ENCODE results near the gene CCDC188. TPM values are rescaled to one million over a fixed set of nuclear protein-coding genes. Genes with fewer than 3 reads are reported as not detected.

Gene CCDC188
- total RNA-seq, 1 experiment from 2014 or later = not detected

GRCh38 chr22:20153945-20154344, 3.1 kb upstream of the CCDC188 start:
- Histone ChIP-seq H3K4me1 (ENCODE audit: control insufficient read depth, insufficient read depth, low read length) (no peaks in the 10 kb centered on the region), H3K9me3 (ENCODE audit: control insufficient read depth, insufficient read depth, low read depth, low read length) (no peaks in the 10 kb centered on the region), H3K27me3 (ENCODE audit: control insufficient read depth, insufficient read depth, low read length) (no peaks in the 10 kb centered on the region), H3K27ac (ENCODE audit: low read length) (no peak overlapping the region), H3K36me3 (ENCODE audit: control insufficient read depth, insufficient read depth, low read length) (no peaks in the 10 kb centered on the region), H3K4me3 (ENCODE audit: low read depth in 2 of 2, low read length in 2 of 2) (no peak overlapping the region)
- CTCF ChIA-PET = no interaction called here
- ATAC-seq (no peak), DNase-seq (ENCODE audit: low read depth, low spot score) (no peak)
- intact Hi-C loops (cut with micrococcal nuclease; ENCODE audit: unreplicated experiment) = no loop called here
- no TSS peak for BruUV-seq (replicated peaks)
- no peak for TF ChIP-seq SIN3A (IDR thresholded peaks at IDR 0.05; ENCODE audit: borderline replicate concordance, insufficient read depth, low read depth, low read length)
- no peak for TF ChIP-seq TCF7L2 (IDR thresholded peaks at IDR 0.05; ENCODE audit: low read depth, low read length)
- TF ChIP-seq POLR2AphosphoS5 (IDR thresholded peaks at IDR 0.05; ENCODE audit: low read depth, low read length) = no peak
- TF ChIP-seq CTCF (IDR thresholded peaks at IDR 0.05) = no peak
- TF ChIP-seq REST (IDR thresholded peaks at IDR 0.05; ENCODE audit: insufficient read depth in 1 of 2, low read depth in 2 of 2, low read length in 1 of 2) = no peak
- in situ Hi-C loops (cut with HindIII; ENCODE audit: low pct_unique_long_range_greater_than_20kb, low sequenced_read_pairs) = no loop called here
- POLR2A ChIA-PET = no interaction called here

- Histone ChIP-seq H3K4me1 (ENCODE audit: control insufficient read depth, insufficient read depth, low read length) (no peaks in the 10 kb centered on the region), H3K4me3 (ENCODE audit: low read depth in 2 of 2, low read length in 2 of 2) (no peak overlapping the region), H3K27ac (ENCODE audit: low read length) (no peak overlapping the region), H3K27me3 (ENCODE audit: control insufficient read depth, insufficient read depth, low read length) (no peaks in the 10 kb centered on the region), H3K36me3 (ENCODE audit: control insufficient read depth, insufficient read depth, low read length) (no peaks in the 10 kb centered on the region), H3K9me3 (ENCODE audit: control insufficient read depth, insufficient read depth, low read depth, low read length) (no peaks in the 10 kb centered on the region)
- POLR2A ChIA-PET = no interaction called here
- no peak for TF ChIP-seq POLR2AphosphoS5 (IDR thresholded peaks at IDR 0.05; ENCODE audit: low read depth, low read length)
- TF ChIP-seq SIN3A (IDR thresholded peaks at IDR 0.05; ENCODE audit: borderline replicate concordance, insufficient read depth, low read depth, low read length) = no peak
- no peak for TF ChIP-seq REST (IDR thresholded peaks at IDR 0.05; ENCODE audit: insufficient read depth in 1 of 2, low read depth in 2 of 2, low read length in 1 of 2)
- CTCF ChIA-PET = no interaction called here
- DNase-seq (ENCODE audit: low read depth, low spot score) = no peak
- in situ Hi-C loops (cut with HindIII; ENCODE audit: low pct_unique_long_range_greater_than_20kb, low sequenced_read_pairs) = no loop called here
- intact Hi-C loops (cut with micrococcal nuclease; ENCODE audit: unreplicated experiment) = no loop called here
- no peak for ATAC-seq
- no TSS peak for BruUV-seq (replicated peaks)
Observed at GRCh38 chr22:20152464-20152890, 1.6 kb upstream of the CCDC188 start.
